Activated CD4-positive, alpha-beta T cell treated with anti-CD3 and anti-CD28 coated beads, Interleukin-2, amount 10 ng/mL, durations not matched to agents 7 days and 5 days (primary cell): ENCODE results near the gene NTRK2. TPM values are rescaled to one million over a fixed set of nuclear protein-coding genes. Genes with fewer than 3 reads are reported as not detected.

ENCODE experiments used
- CTCF ChIA-PET: fragments of 350-600 bp; sonication (Branson Sonifier 250); formaldehyde crosslinking; loops from one replicate; lab custom pipeline; 2021; ENCODE audit warnings: antibody characterized with exemption; lab: Charles Lee
- POLR2A ChIA-PET: fragments of 350-600 bp; sonication (Branson Sonifier 250); formaldehyde crosslinking; loops from one replicate; lab custom pipeline; 2021; ENCODE audit warnings: antibody characterized with exemption; lab: Charles Lee
- DNase-seq: peaks from one replicate; pipeline ENCODE4 v3.0.0-alpha.2; 2020
- H3K27ac Mint-ChIP-seq: one replicate; pipeline ENCODE4 v1.8.0; 2021; ENCODE audit warnings: mild to moderate bottlenecking, moderate library complexity, mixed read lengths
- H3K27me3 Mint-ChIP-seq: one replicate; pipeline ENCODE4 v1.8.0; 2021; ENCODE audit warnings: mixed read lengths
- H3K36me3 Mint-ChIP-seq: one replicate; pipeline ENCODE4 v1.8.0; 2021; ENCODE audit warnings: low read depth, mixed read lengths
- H3K4me1 Mint-ChIP-seq: one replicate; pipeline ENCODE4 v1.8.0; 2021; ENCODE audit warnings: mixed read lengths
- H3K4me3 Mint-ChIP-seq: one replicate; pipeline ENCODE4 v1.8.0; 2021; ENCODE audit warnings: mild to moderate bottlenecking, moderate library complexity, mixed read lengths
- H3K9me3 Mint-ChIP-seq: one replicate; pipeline ENCODE4 v1.8.0; 2021; ENCODE audit warnings: mixed read lengths
- total RNA-seq, 2 experiments: library from RNA; stranded (reverse); gene quantifications; one replicate each; pipeline ENCODE4 v1.2.3, GENCODE V29; 2021

NTRK2 gene
- total RNA-seq, 2 experiments from 2014 or later: 1.8 to 2.3 TPM

- no peak overlapping the region for H3K4me3 Mint-ChIP-seq
- no peak overlapping the region for H3K27ac Mint-ChIP-seq
- no peaks in the 10 kb centered on the region for H3K27me3 Mint-ChIP-seq
- no peaks in the 10 kb centered on the region for H3K9me3 Mint-ChIP-seq
- H3K4me1 Mint-ChIP-seq: no peaks in the 10 kb centered on the region
- no peaks in the 10 kb centered on the region for H3K36me3 Mint-ChIP-seq
- POLR2A ChIA-PET: no interaction called here
- CTCF ChIA-PET: no interaction called here
- DNase-seq: no peak
These were observed 151.9 kb downstream of the NTRK2 start for GRCh38 chr9:84821431-84821830.

GRCh38 chr9:84822589-84823233 lies 153.2 kb downstream of the NTRK2 start:
- Mint-ChIP-seq H3K27ac (no peak overlapping the region), H3K36me3 (no peaks in the 10 kb centered on the region), H3K4me1 (no peaks in the 10 kb centered on the region), H3K27me3 (no peaks in the 10 kb centered on the region), H3K4me3 (no peak overlapping the region), H3K9me3 (no peaks in the 10 kb centered on the region)
- CTCF ChIA-PET: no interaction called here
- POLR2A ChIA-PET: no interaction called here
- DNase-seq: no peak

GRCh38 chr9:84823421-84824271 lies 154.1 kb downstream of the NTRK2 start:
- ChIA-PET POLR2A (no interaction called here), CTCF (no interaction called here)
- Mint-ChIP-seq H3K9me3 (no peaks in the 10 kb centered on the region), H3K27me3 (no peaks in the 10 kb centered on the region), H3K4me1 (no peaks in the 10 kb centered on the region), H3K27ac (no peak overlapping the region), H3K36me3 (no peaks in the 10 kb centered on the region), H3K4me3 (no peak overlapping the region)
- DNase-seq: no peak

GRCh38 chr9:84827216-84827765 lies 157.8 kb downstream of the NTRK2 start:
- CTCF ChIA-PET: no interaction called here
- POLR2A ChIA-PET: no interaction called here
- no peaks in the 10 kb centered on the region for H3K9me3 Mint-ChIP-seq

GRCh38 chr9:84828046-84828445 lies 158.5 kb downstream of the NTRK2 start:
- H3K9me3 Mint-ChIP-seq: no peaks in the 10 kb centered on the region
- H3K27ac Mint-ChIP-seq: no peak overlapping the region
- H3K4me1 Mint-ChIP-seq: no peaks in the 10 kb centered on the region
- ChIA-PET POLR2A (no interaction called here), CTCF (no interaction called here)
- no peak overlapping the region for H3K4me3 Mint-ChIP-seq
- no peaks in the 10 kb centered on the region for H3K27me3 Mint-ChIP-seq
- no peaks in the 10 kb centered on the region for H3K36me3 Mint-ChIP-seq
- DNase-seq: no peak

More at GRCh38 chr9:84827216-84827765, 157.8 kb downstream of the NTRK2 start:
- no peak overlapping the region for H3K27ac Mint-ChIP-seq
- no peak overlapping the region for H3K4me3 Mint-ChIP-seq
- no peaks in the 10 kb centered on the region for H3K4me1 Mint-ChIP-seq
- DNase-seq: no peak
- no peaks in the 10 kb centered on the region for H3K27me3 Mint-ChIP-seq
- H3K36me3 Mint-ChIP-seq: no peaks in the 10 kb centered on the region

GRCh38 chr9:84829471-84829870 lies 159.9 kb downstream of the NTRK2 start:
- Mint-ChIP-seq H3K27ac (no peak overlapping the region), H3K4me3 (no peak overlapping the region), H3K9me3 (no peaks in the 10 kb centered on the region), H3K27me3 (peaks cover 4% of the 10 kb centered on the region), H3K36me3 (no peaks in the 10 kb centered on the region), H3K4me1 (no peaks in the 10 kb centered on the region)
- CTCF ChIA-PET: no interaction called here
- no peak for DNase-seq
- POLR2A ChIA-PET: no interaction called here

GRCh38 chr9:84829997-84830696 lies 160.6 kb downstream of the NTRK2 start:
- ChIA-PET CTCF (no interaction called here), POLR2A (no interaction called here)
- Mint-ChIP-seq H3K4me1 (no peaks in the 10 kb centered on the region), H3K27ac (no peak overlapping the region), H3K27me3 (peaks cover 4% of the 10 kb centered on the region), H3K9me3 (no peaks in the 10 kb centered on the region), H3K36me3 (no peaks in the 10 kb centered on the region), H3K4me3 (no peak overlapping the region)
- no peak for DNase-seq

- ChIA-PET POLR2A (no interaction called here), CTCF (no interaction called here)
- no peak overlapping the region for H3K27ac Mint-ChIP-seq
- H3K9me3 Mint-ChIP-seq: no peaks in the 10 kb centered on the region
- H3K4me1 Mint-ChIP-seq: no peaks in the 10 kb centered on the region
- H3K4me3 Mint-ChIP-seq: no peak overlapping the region
- no peak for DNase-seq
- no peaks in the 10 kb centered on the region for H3K36me3 Mint-ChIP-seq
- H3K27me3 Mint-ChIP-seq: peaks cover 4% of the 10 kb centered on the region
These were observed 161.8 kb downstream of the NTRK2 start for GRCh38 chr9:84831377-84831776.

- H3K27ac Mint-ChIP-seq: no peak overlapping the region
- DNase-seq: no peak
- POLR2A ChIA-PET: no interaction called here
- H3K4me3 Mint-ChIP-seq: no peak overlapping the region
- CTCF ChIA-PET: no interaction called here
- peaks cover 4% of the 10 kb centered on the region for H3K27me3 Mint-ChIP-seq
- no peaks in the 10 kb centered on the region for H3K9me3 Mint-ChIP-seq
- no peaks in the 10 kb centered on the region for H3K36me3 Mint-ChIP-seq
- no peaks in the 10 kb centered on the region for H3K4me1 Mint-ChIP-seq
These were observed 162.9 kb downstream of the NTRK2 start for GRCh38 chr9:84832453-84832852.

- Mint-ChIP-seq H3K4me1 (no peaks in the 10 kb centered on the region), H3K36me3 (no peaks in the 10 kb centered on the region), H3K27ac (no peak overlapping the region), H3K9me3 (no peaks in the 10 kb centered on the region), H3K27me3 (peaks cover 4% of the 10 kb centered on the region), H3K4me3 (no peak overlapping the region)
- ChIA-PET CTCF (no interaction called here), POLR2A (no interaction called here)
- DNase-seq: no peak
These were observed 164.9 kb downstream of the NTRK2 start for GRCh38 chr9:84834426-84834825.

GRCh38 chr9:84835745-84836144 lies 166.2 kb downstream of the NTRK2 start:
- no peak for DNase-seq
- POLR2A ChIA-PET: interaction anchor here (0.7 kb wide), 1 partner anchor 18 kb away, joined by 3 read pairs; no protein-coding TSS in a partner anchor
- no peak overlapping the region for H3K4me3 Mint-ChIP-seq
- H3K27me3 Mint-ChIP-seq: peaks cover 4% of the 10 kb centered on the region
- CTCF ChIA-PET: no interaction called here
- H3K4me1 Mint-ChIP-seq: no peaks in the 10 kb centered on the region
- H3K36me3 Mint-ChIP-seq: no peaks in the 10 kb centered on the region
- no peaks in the 10 kb centered on the region for H3K9me3 Mint-ChIP-seq
- no peak overlapping the region for H3K27ac Mint-ChIP-seq

- no peak for DNase-seq
- Mint-ChIP-seq H3K4me3 (no peak overlapping the region), H3K4me1 (no peaks in the 10 kb centered on the region), H3K27me3 (peaks cover under 1% of the 10 kb centered on the region), H3K27ac (no peak overlapping the region), H3K36me3 (no peaks in the 10 kb centered on the region), H3K9me3 (no peaks in the 10 kb centered on the region)
- POLR2A ChIA-PET: no interaction called here
- CTCF ChIA-PET: no interaction called here
These were observed 169.3 kb downstream of the NTRK2 start for GRCh38 chr9:84838879-84839278.

- H3K9me3 Mint-ChIP-seq: no peaks in the 10 kb centered on the region
- H3K36me3 Mint-ChIP-seq: no peaks in the 10 kb centered on the region
- POLR2A ChIA-PET: no interaction called here
- no peak for DNase-seq
- H3K27ac Mint-ChIP-seq: no peak overlapping the region
- no peaks in the 10 kb centered on the region for H3K4me1 Mint-ChIP-seq
- H3K27me3 Mint-ChIP-seq: no peaks in the 10 kb centered on the region
- no peak overlapping the region for H3K4me3 Mint-ChIP-seq
- CTCF ChIA-PET: no interaction called here
These were observed 170.0 kb downstream of the NTRK2 start for GRCh38 chr9:84839541-84839940.
